K562 (cell line): ENCODE measurements around the gene ALCAM. TPM values are rescaled to one million over a fixed set of nuclear protein-coding genes. Genes with fewer than 3 reads are reported as not detected.

Source experiments
- ATAC-seq: fragments of 200-7000 bp; cut with Tn5 transposase; 3 replicates; pipeline ENCODE4 v1.9.1; 2020; ENCODE audit warnings: moderate library complexity
- BruUV-seq: library from RNA; stranded (reverse); fragments of 400-500 nt; replicated peaks from 2 replicates; lab custom pipeline; 2021; lab: Mats Ljungman, UMichigan
- CTCF ChIA-PET: fragments of 300-600 bp; formaldehyde crosslinking; extraction: SDS; loops from one replicate; lab custom pipeline; 2021; ENCODE audit warnings: low intra/inter-chr PET ratio; lab: Yijun Ruan, JAX
- POLR2A ChIA-PET: fragments of 300-600, 350-650 bp; sonication (Branson Sonifier 250); formaldehyde crosslinking; extraction: SDS; loops from one replicate; lab custom pipeline; 2021; ENCODE audit warnings: antibody characterized with exemption, inconsistent platforms; lab: Yijun Ruan, JAX
- DNase-seq, 4 experiments: peaks; one replicate each; pipeline versions ENCODE4 v3.0.0 to v3.0.0-alpha.2; 2011 to 2018; ENCODE audit warnings: low spot score in 3 of 4, mixed read lengths in 3 of 4; ENCODE audit errors: extremely low read depth in 1 of 4
- FAIRE-seq: peaks from 2 replicates; lab custom pipeline; 2011; peaks lifted over from hg19 to GRCh38; lab: Jason Lieb, UNC
- H2AFZ ChIP-seq: 2 replicates; pipeline ENCODE4 v1.6.0; 2011; ENCODE audit warnings: low read depth, low read length, control low read depth, inconsistent platforms
- H3K27ac ChIP-seq: fragments of 200-600 bp; 3 replicates; pipeline ENCODE4 v1.8.0; 2011; ENCODE audit warnings: low read depth, mild to moderate bottlenecking, control low read depth, inconsistent platforms, low read length, moderate library complexity, mixed read lengths; ENCODE audit errors: extremely low read depth
- H3K27me3 ChIP-seq, 2 experiments: fragments of 300-600 bp in 1 of 2; 2 replicates in 1 of 2; 3 replicates in 1 of 2; pipeline versions ENCODE4 v1.6.0 to v1.8.0; 2011; ENCODE audit warnings: inconsistent platforms in 2 of 2, low read length in 2 of 2, mild to moderate bottlenecking in 1 of 2, mixed read lengths in 1 of 2, moderate library complexity in 1 of 2; ENCODE audit not compliant: control insufficient read depth in 2 of 2, insufficient read depth in 2 of 2
- H3K36me3 ChIP-seq: fragments of 300-600 bp; 3 replicates; pipeline ENCODE4 v1.8.0; 2011; ENCODE audit warnings: mild to moderate bottlenecking, low read length, inconsistent platforms; ENCODE audit not compliant: control insufficient read depth, insufficient read depth
- H3K4me1 ChIP-seq, 2 experiments: fragments of 200-600 bp in 1 of 2; replicated peaks in 1 of 2; 2 replicates in 1 of 2; 3 replicates in 1 of 2; pipeline versions ENCODE4 v1.5.1 to v1.8.0; 2011; ENCODE audit warnings: inconsistent platforms in 2 of 2, low read length in 2 of 2, mild to moderate bottlenecking in 1 of 2, mixed read lengths in 1 of 2, moderate library complexity in 1 of 2; ENCODE audit not compliant: control insufficient read depth in 2 of 2, insufficient read depth in 2 of 2
- H3K4me2 ChIP-seq: 2 replicates; pipeline ENCODE4 v1.6.1; 2011; ENCODE audit warnings: low read length, control low read depth, inconsistent platforms, mixed read lengths; ENCODE audit not compliant: insufficient read depth
- H3K4me3 ChIP-seq: fragments of 200-600 bp; sonication (generic), shearing (Covaris generic); 2 replicates; pipeline ENCODE4 v1.5.1; 2016; ENCODE audit warnings: control low read depth, inconsistent platforms
- H3K79me2 ChIP-seq: fragments of 200-600 bp; 3 replicates; pipeline ENCODE4 v1.8.0; 2011; ENCODE audit warnings: low read length, inconsistent platforms; ENCODE audit not compliant: control insufficient read depth, insufficient read depth
- H3K9ac ChIP-seq, 2 experiments: 2 replicates each; pipeline versions ENCODE4 v1.6.0 to v1.6.1; 2011; ENCODE audit warnings: low read depth in 2 of 2, low read length in 2 of 2, control low read depth in 1 of 2, inconsistent platforms in 1 of 2, mild to moderate bottlenecking in 1 of 2, mixed read lengths in 1 of 2; ENCODE audit not compliant: insufficient read depth in 1 of 2
- H3K9me1 ChIP-seq: one replicate; pipeline ENCODE4 v1.6.0; 2011; ENCODE audit warnings: inconsistent platforms, mild to moderate bottlenecking, low read length, moderate library complexity; ENCODE audit not compliant: control insufficient read depth, insufficient read depth
- H3K9me3 ChIP-seq: replicated peaks from 2 replicates; pipeline ENCODE4 v1.5.1; 2011; ENCODE audit warnings: low read depth, low read length, inconsistent platforms; ENCODE audit not compliant: control insufficient read depth, insufficient read depth
- H4K20me1 ChIP-seq: replicated peaks from 2 replicates; pipeline ENCODE4 v1.6.1; 2011; ENCODE audit warnings: low read length, inconsistent platforms, mixed read lengths; ENCODE audit not compliant: control insufficient read depth, insufficient read depth
- CHD4 ChIP-seq: fragments of 200-600 bp; sonication (generic); IDR thresholded peaks from 3 replicates; pipeline ENCODE4 v1.6.1; 2012; ENCODE audit warnings: low read depth, mild to moderate bottlenecking, mixed read lengths, low read length, inconsistent platforms; ENCODE audit not compliant: insufficient read depth, insufficient replicate concordance, poor library complexity, severe bottlenecking
- HDAC6 ChIP-seq: IDR thresholded peaks from 2 replicates; pipeline ENCODE4 v1.6.1; 2012; ENCODE audit warnings: low read depth, mild to moderate bottlenecking, control low read depth, inconsistent platforms, low read length, moderate library complexity
- HNRNPUL1 ChIP-seq: fragments of 200-400 bp; formaldehyde crosslinking; IDR thresholded peaks from 2 replicates; pipeline ENCODE4 v1.6.1; 2017; ENCODE audit warnings: low read length
- MTF1 ChIP-seq: fragments of 250-450 bp; sonication (Bioruptor Pico); IDR thresholded peaks from 2 replicates; pipeline ENCODE4 v1.9.0; 2021; ENCODE audit warnings: moderate library complexity, mild to moderate bottlenecking, inconsistent platforms, borderline replicate concordance
- PATZ1 ChIP-seq: fragments of 250-450 bp; sonication (Bioruptor Pico); IDR thresholded peaks from 2 replicates; pipeline ENCODE4 v1.5.0; 2020; ENCODE audit warnings: mild to moderate bottlenecking, borderline replicate concordance
- RCOR1 ChIP-seq, 2 experiments: IDR thresholded peaks; 2 replicates each; pipeline ENCODE4 v1.6.1; 2012; ENCODE audit warnings: low read depth in 2 of 2, low read length in 2 of 2, borderline replicate concordance in 1 of 2, improper control_type of control experiment in 1 of 2
- SOX6 ChIP-seq: fragments of 450-650 bp; IDR thresholded peaks from 2 replicates; pipeline ENCODE4 v1.6.1; 2014; ENCODE audit warnings: mild to moderate bottlenecking
- TBL1XR1 ChIP-seq, 2 experiments: IDR thresholded peaks; 2 replicates each; pipeline ENCODE4 v1.6.1; 2012; ENCODE audit warnings: improper control_type of control experiment in 2 of 2, low read length in 2 of 2, mild to moderate bottlenecking in 1 of 2
- USF2 ChIP-seq: sonication (generic); formaldehyde crosslinking; IDR thresholded peaks from 2 replicates; pipeline ENCODE4 v1.5.0; 2020; ENCODE audit warnings: missing genetic modification reagents
- ZNF398 ChIP-seq: fragments of 250-450 bp; sonication (Bioruptor Pico); IDR thresholded peaks from 2 replicates; pipeline ENCODE4 v1.8.0; 2021; ENCODE audit warnings: moderate library complexity, mild to moderate bottlenecking, inconsistent platforms
- WGBS: fragments of 100-300 bp; shearing (Covaris generic); methylation state at CpG from one replicate; pipeline ENCODE4 v1.1.6; 2016; ENCODE audit warnings: low coverage, mixed read lengths; ENCODE audit not compliant: insufficient coverage; ENCODE audit errors: missing lambda C conversion rate; 5-methylcytosine and 5-hydroxymethylcytosine counted together
- in situ Hi-C: fragments of 300-500 bp; cut with MboI; formaldehyde crosslinking; loops from 4 replicates; pipeline ENCODE4 v1.15.0; 2018; ENCODE audit warnings: inconsistent platforms, mixed read lengths
- intact Hi-C: fragments of 100-400 bp; cut with micrococcal nuclease; formaldehyde crosslinking; loops from 2 replicates; pipeline ENCODE4 v1.14.2; 2022
- polyA plus RNA-seq, 8 experiments: library from polyadenylated mRNA; depleted of rRNA in 4 of 8; stranded (reverse) in 5 of 8; unstranded in 3 of 8; fragments of >200 nt; fragmentation: Nextera tagmentation in 2 of 8; fragmentation: Illumina TruSeq in 1 of 8; extraction: Ambion mirVana in 2 of 8; extraction: Trizol in 1 of 8; gene quantifications; 2 replicates each; pipeline versions ENCODE4 v1.2.1 to v1.2.3, GENCODE V29; 2011 to 2014; ENCODE audit warnings: inconsistent platforms in 1 of 8, missing spikeins in 1 of 8
- total RNA-seq, 7 experiments: library from RNA; depleted of rRNA in 6 of 7; stranded (reverse); fragments of >200 nt in 6 of 7; fragmentation: Illumina TruSeq in 2 of 7; extraction: Trizol in 2 of 7; gene quantifications; 2 replicates each; pipeline versions ENCODE4 v1.2.1 to v1.2.3, GENCODE V29; 2011 to 2021; ENCODE audit warnings: low replicate concordance in 1 of 7

Gene ALCAM
- total and polyA plus RNA-seq, 9 of the 15 experiments (the other 6 are each of a cell fraction or from before 2014, with no cell fraction given): 0.03 to 0.98 (median 0.14) TPM; not detected in 1

- WGBS: 0% methylated on average over 1 of the region's 1 CpG
Observed at GRCh38 chr3:105513042-105513441, 146.3 kb downstream of the ALCAM start.

More at GRCh38 chr3:105513042-105513441, 146.3 kb downstream of the ALCAM start:
- Histone ChIP-seq H3K79me2 (no peaks in the 10 kb centered on the region), H2AFZ (no peak overlapping the region), H3K9me1 (no peaks in the 10 kb centered on the region), H4K20me1 (no peaks in the 10 kb centered on the region), H3K27me3 (no peaks in the 10 kb centered on the region), H3K4me3 (no peak overlapping the region), H3K27ac (no peak overlapping the region), H3K4me1 (no peaks in the 10 kb centered on the region), H3K36me3 (no peaks in the 10 kb centered on the region), H3K4me2 (no peak overlapping the region), H3K9ac (no peak overlapping the region), H3K9me3 (no peaks in the 10 kb centered on the region)
- TF ChIP-seq PATZ1 (CRISPR knock-in tag) (no peak), HDAC6 (no peak), ZNF398 (CRISPR knock-in tag) (no peak), USF2 (CRISPR knock-in tag) (no peak), SOX6 (no peak), MTF1 (CRISPR knock-in tag) (no peak), CHD4 (no peak), RCOR1 (IDR thresholded peaks at IDR 0.05; ENCODE audit: borderline replicate concordance in 1 of 2, low read depth in 2 of 2, low read length in 2 of 2) (no peak), HNRNPUL1 (no peak), TBL1XR1 (IDR thresholded peaks at IDR 0.05; ENCODE audit: low read length in 2 of 2) (no peak)
- in situ Hi-C loops (no loop called here), intact Hi-C loops (loop anchor here (10.0 kb wide), 1 partner anchor 1102 kb away; no protein-coding TSS in a partner anchor)
- DNase-seq: no peak
- ChIA-PET POLR2A (no interaction called here), CTCF (no interaction called here)
- no TSS peak for BruUV-seq
- ATAC-seq: no peak
- FAIRE-seq: no peak
